Gastroesophageal sphincter (tissue), 4 donors: ENCODE measurements around the gene PRKN. TPM values are rescaled to one million over a fixed set of nuclear protein-coding genes. Genes with fewer than 3 reads are reported as not detected.

Experiments used
- ATAC-seq: fragments of 150-250 bp; one replicate; pipeline ENCODE4 v1.9.1; 2016; ENCODE audit warnings: mild to moderate bottlenecking, moderate library complexity
- H3K27ac ChIP-seq, 4 donors: fragments of 200-600 bp; sonication (generic) in 3 of 4; 1 replicate in 3 of 4; 2 replicates in 1 of 4; pipeline ENCODE4 v1.5.1; 2016 to 2019
- H3K27me3 ChIP-seq: fragments of 200-600 bp; sonication (generic); one replicate; pipeline ENCODE4 v1.5.1; 2019
- H3K36me3 ChIP-seq, 2 donors: fragments of 200-600 bp; sonication (generic); one replicate each; pipeline ENCODE4 v1.5.1; 2019; ENCODE audit warnings: control low read depth in 1 of 2
- H3K4me1 ChIP-seq, 3 donors: fragments of 200-600 bp; sonication (generic); 1 replicate in 2 of 3; 2 replicates in 1 of 3; pipeline ENCODE4 v1.5.1; 2016 to 2019; ENCODE audit warnings: control low read depth in 2 of 3
- H3K4me3 ChIP-seq, 2 donors: fragments of 200-600 bp; sonication (generic); one replicate each; pipeline ENCODE4 v1.5.1; 2019; ENCODE audit warnings: mild to moderate bottlenecking in 1 of 2, moderate library complexity in 1 of 2
- H3K9me3 ChIP-seq, 3 donors: fragments of 200-600 bp; sonication (generic); one replicate each; pipeline ENCODE4 v1.5.1; 2017 to 2019; ENCODE audit warnings: control low read depth in 2 of 3
- EP300 ChIP-seq: sonication (generic); formaldehyde crosslinking; IDR thresholded peaks from one replicate; pipeline ENCODE4 v1.6.1; 2017; ENCODE audit warnings: antibody characterized with exemption, mild to moderate bottlenecking
- POLR2A ChIP-seq, 2 donors: fragments of 450-650 bp; IDR thresholded peaks; one replicate each; pipeline ENCODE4 v1.6.1; 2017; ENCODE audit warnings: antibody characterized with exemption in 2 of 2, mild to moderate bottlenecking in 2 of 2, moderate library complexity in 1 of 2
- POLR2AphosphoS5 ChIP-seq: sonication (generic); formaldehyde crosslinking; IDR thresholded peaks from one replicate; pipeline ENCODE4 v1.6.1; 2017; ENCODE audit warnings: antibody characterized with exemption
- WGBS, 2 donors: methylation state at CpG; one replicate each; pipeline ENCODE4 v1.1.5; 2018; ENCODE audit warnings: low coverage in 1 of 2; 5-methylcytosine and 5-hydroxymethylcytosine counted together
- total RNA-seq, 4 donors: library from RNA; depleted of rRNA; stranded (reverse); fragments of >200 nt; gene quantifications; one replicate each; pipeline ENCODE4 v1.1.0, GENCODE V29; 2016
- TF ChIP-seq, protein P1 (sequence below), 4 experiments: fragments of 200-600 bp in 2 of 4; fragments of 450-650 bp in 2 of 4; sonication (generic) in 1 of 4; IDR thresholded peaks; one replicate each; pipeline ENCODE4 v1.5.1; 2017 to 2019; ENCODE audit warnings: antibody characterized with exemption in 4 of 4, mild to moderate bottlenecking in 2 of 4, moderate library complexity in 2 of 4

The PRKN gene
- total RNA-seq, 4 donors from 2014 or later: 8.4 to 58.6 (median 25.8) TPM

DNA sequence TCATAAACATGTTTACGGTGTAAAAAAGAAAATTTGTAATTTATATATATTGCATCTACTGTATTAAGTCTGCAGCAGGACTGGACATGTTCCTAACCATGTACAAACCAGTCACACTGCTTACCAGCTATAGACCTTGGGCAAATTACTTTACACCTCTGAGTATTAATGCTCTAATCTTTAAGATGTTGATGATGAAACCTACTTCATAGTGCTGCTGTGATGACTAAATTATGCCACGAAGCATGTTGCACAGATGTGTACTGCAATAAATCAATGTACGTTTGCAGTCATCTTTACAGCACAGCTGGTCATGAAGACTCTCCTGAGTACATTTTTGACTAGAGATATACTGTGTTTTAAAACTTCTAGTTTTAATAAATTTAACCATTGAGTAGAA is 42.6 kb downstream of the PRKN start:
- TF ChIP-seq, protein P1, sequence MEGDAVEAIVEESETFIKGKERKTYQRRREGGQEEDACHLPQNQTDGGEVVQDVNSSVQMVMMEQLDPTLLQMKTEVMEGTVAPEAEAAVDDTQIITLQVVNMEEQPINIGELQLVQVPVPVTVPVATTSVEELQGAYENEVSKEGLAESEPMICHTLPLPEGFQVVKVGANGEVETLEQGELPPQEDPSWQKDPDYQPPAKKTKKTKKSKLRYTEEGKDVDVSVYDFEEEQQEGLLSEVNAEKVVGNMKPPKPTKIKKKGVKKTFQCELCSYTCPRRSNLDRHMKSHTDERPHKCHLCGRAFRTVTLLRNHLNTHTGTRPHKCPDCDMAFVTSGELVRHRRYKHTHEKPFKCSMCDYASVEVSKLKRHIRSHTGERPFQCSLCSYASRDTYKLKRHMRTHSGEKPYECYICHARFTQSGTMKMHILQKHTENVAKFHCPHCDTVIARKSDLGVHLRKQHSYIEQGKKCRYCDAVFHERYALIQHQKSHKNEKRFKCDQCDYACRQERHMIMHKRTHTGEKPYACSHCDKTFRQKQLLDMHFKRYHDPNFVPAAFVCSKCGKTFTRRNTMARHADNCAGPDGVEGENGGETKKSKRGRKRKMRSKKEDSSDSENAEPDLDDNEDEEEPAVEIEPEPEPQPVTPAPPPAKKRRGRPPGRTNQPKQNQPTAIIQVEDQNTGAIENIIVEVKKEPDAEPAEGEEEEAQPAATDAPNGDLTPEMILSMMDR (IDR thresholded peaks at IDR 0.05): no peak
- TF ChIP-seq EP300 (no peak), POLR2A (IDR thresholded peaks at IDR 0.05) (no peak), POLR2AphosphoS5 (no peak)
- no peak overlapping the region for H3K27ac ChIP-seq
- no peaks in the 10 kb centered on the region for H3K27me3 ChIP-seq
- H3K36me3 ChIP-seq: no peaks in the 10 kb centered on the region
- no peaks in the 10 kb centered on the region for H3K9me3 ChIP-seq
- H3K4me3 ChIP-seq: no peak overlapping the region
- 92 to 95% methylated on average over 3 of the region's 3 CpGs for WGBS, 2 donors
- peaks cover 2 to 8% (median 4%) of the 10 kb centered on the region in 3 donors for H3K4me1 ChIP-seq
- no peak for ATAC-seq

- ATAC-seq: no peak
Measured at GRCh38 chr6:162684052-162684451, 43.5 kb downstream of the PRKN start.

DNA sequence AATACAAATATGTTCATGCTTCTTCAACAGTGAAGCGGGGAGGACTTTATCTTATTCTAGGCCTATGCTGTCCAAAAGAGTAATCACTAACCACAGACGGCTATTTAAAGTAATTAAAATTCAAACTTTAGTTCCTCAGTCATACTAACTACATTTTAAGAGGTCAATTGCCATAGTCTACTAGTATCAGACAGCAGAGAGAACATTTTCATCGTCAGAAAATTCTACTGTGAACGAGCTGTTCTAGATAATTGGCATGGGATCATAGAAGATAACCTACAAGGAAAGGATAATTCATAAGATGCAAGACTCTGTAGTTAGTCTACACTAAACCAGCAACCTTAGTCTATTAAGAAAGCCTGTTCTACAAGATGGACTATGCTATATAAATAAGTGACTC is 44.4 kb downstream of the PRKN start:
- no peak for ATAC-seq
- no peak overlapping the region for H3K4me3 ChIP-seq
- H3K9me3 ChIP-seq: no peaks in the 10 kb centered on the region
- 54 to 55% methylated on average over 4 of the region's 4 CpGs for WGBS, 2 donors
- TF ChIP-seq POLR2AphosphoS5 (no peak), POLR2A (IDR thresholded peaks at IDR 0.05) (no peak), EP300 (no peak)
- TF ChIP-seq, protein P1 (IDR thresholded peaks at IDR 0.05): no peak
- no peaks in the 10 kb centered on the region for H3K27me3 ChIP-seq
- no peaks in the 10 kb centered on the region for H3K36me3 ChIP-seq
- no peak overlapping the region for H3K27ac ChIP-seq
- H3K4me1 ChIP-seq: peaks cover 2 to 8% (median 4%) of the 10 kb centered on the region in 3 donors

More at GRCh38 chr6:162684052-162684451, 43.5 kb downstream of the PRKN start:
- 23 to 31% methylated on average over 1 of the region's 1 CpG for WGBS, 2 donors
- Histone ChIP-seq H3K9me3 (no peaks in the 10 kb centered on the region), H3K27ac (no peak overlapping the region), H3K4me3 (no peak overlapping the region), H3K36me3 (no peaks in the 10 kb centered on the region), H3K4me1 (peaks cover 2 to 8% (median 4%) of the 10 kb centered on the region in 3 donors), H3K27me3 (no peaks in the 10 kb centered on the region)
- no peak for TF ChIP-seq POLR2AphosphoS5
- TF ChIP-seq, protein P1 (IDR thresholded peaks at IDR 0.05): no peak
- no peak for TF ChIP-seq EP300
- no peak for TF ChIP-seq POLR2A (IDR thresholded peaks at IDR 0.05)

GRCh38 chr6:162681447-162681846 is 46.1 kb downstream of the PRKN start:
- Histone ChIP-seq H3K27me3 (no peaks in the 10 kb centered on the region), H3K4me1 (peaks cover 2 to 8% (median 4%) of the 10 kb centered on the region in 3 donors), H3K9me3 (no peaks in the 10 kb centered on the region), H3K4me3 (no peak overlapping the region), H3K27ac (no peak overlapping the region), H3K36me3 (no peaks in the 10 kb centered on the region)
- WGBS, 2 donors: 100% methylated on average over 1 of the region's 1 CpG
- no peak for TF ChIP-seq EP300
- no peak for TF ChIP-seq POLR2AphosphoS5
- TF ChIP-seq POLR2A (IDR thresholded peaks at IDR 0.05): no peak
- TF ChIP-seq, protein P1 (IDR thresholded peaks at IDR 0.05): no peak
- no peak for ATAC-seq

DNA sequence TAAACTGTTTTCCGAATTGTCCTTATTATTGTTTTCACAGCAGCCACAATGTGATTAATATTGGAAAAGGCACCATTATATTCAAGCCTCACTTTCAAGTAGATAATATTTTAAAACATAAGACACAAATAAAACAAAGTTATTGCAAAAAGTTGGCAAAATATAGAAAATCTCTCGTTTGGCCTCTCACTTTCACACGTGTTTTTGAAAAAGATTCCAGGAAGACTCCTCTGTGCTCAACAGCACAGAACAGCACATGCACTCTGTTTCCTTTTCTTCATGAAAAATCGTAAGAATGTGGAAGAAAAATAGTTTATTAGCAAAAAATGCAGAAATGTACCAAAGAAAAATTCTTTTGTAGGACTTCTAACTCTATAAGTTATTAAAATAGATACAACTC is 46.7 kb downstream of the PRKN start:
- no peak for ATAC-seq
- TF ChIP-seq POLR2A (IDR thresholded peaks at IDR 0.05) (no peak), EP300 (no peak), POLR2AphosphoS5 (no peak)
- TF ChIP-seq, protein P1 (IDR thresholded peaks at IDR 0.05): no peak

More for the DNA sequence above, 46.7 kb downstream of the PRKN start:
- Histone ChIP-seq H3K4me1 (peaks cover 2 to 8% (median 4%) of the 10 kb centered on the region in 3 donors), H3K27me3 (no peaks in the 10 kb centered on the region), H3K4me3 (no peak overlapping the region), H3K9me3 (no peaks in the 10 kb centered on the region), H3K36me3 (no peaks in the 10 kb centered on the region), H3K27ac (no peak overlapping the region)
- WGBS, 2 donors: 60 to 85% methylated on average over 4 of the region's 4 CpGs
